Measurements from ENCODE around the gene TMEM19.
A peak's percentile ranks its signal among the peaks of the same experiment; 100 is the strongest.
"Not testable (repeated sequence)": the region's sequence is repeated elsewhere in the genome, so short reads cannot be mapped to it uniquely, and the experiment has no call there.

The TMEM19 gene

DNA sequence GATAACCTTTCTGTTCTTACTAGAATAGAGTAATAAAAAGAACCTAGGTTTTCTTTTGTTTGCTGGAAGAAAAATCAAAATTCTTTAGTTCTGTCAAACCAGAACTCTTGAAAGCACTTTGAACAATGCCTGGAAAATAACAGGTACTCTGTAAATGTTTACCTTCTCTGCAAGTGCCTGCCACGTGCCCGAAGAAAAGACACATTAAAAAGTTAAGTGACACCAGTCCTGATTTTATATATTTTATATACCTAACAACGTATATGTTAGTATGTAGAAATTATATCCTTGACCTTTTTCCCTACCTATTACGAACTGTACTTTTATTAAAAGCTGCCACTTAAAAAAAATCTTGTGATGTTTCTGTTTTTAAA lies 20.8 kb upstream of the TMEM19 start:
- H3K9me3 ChIP-seq (ENCODE audit: insufficient read depth, low read depth, low read length), result no peaks in the 10 kb centered on the region
- WGBS, result 0% methylated on average over 2 of the region's 4 CpGs
- peaks cover 16% of the 10 kb centered on the region for H3K4me1 ChIP-seq (ENCODE audit: insufficient read depth, low read length)
- H3K4me3 ChIP-seq (ENCODE audit: low read length), result peak overlapping the region; percentile 83
- H3K27me3 ChIP-seq (ENCODE audit: insufficient read depth, low read length), result no peaks in the 10 kb centered on the region
- H3K9ac ChIP-seq (ENCODE audit: low read depth, low read length), result peak overlapping the region; percentile 94
- peaks cover 5% of the 10 kb centered on the region for H3K36me3 ChIP-seq (ENCODE audit: insufficient read depth, low read length)
- no peak overlapping the region for H3K27ac ChIP-seq (ENCODE audit: low read depth, low read length)

DNA sequence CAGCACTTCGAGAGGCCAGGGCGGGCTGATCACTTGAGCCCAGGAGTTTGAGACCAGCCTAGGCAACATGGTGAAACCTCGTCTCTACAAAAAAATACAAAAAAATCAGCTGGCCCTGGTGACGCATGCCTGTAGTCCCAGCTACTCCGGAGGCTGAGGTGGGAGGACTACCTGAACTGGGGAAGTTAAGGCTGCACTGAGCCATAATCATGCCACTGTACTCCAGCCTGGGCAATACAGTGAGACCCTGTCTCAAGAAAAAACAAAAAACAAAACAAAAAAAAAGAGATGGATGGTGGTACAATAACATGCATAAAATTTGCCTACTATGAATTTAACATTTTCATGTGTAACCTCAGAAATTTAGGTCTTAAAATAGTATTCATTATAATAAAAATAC lies 19.6 kb upstream of the TMEM19 start:
- H3K27me3 ChIP-seq (ENCODE audit: insufficient read depth, low read length), result no peaks in the 10 kb centered on the region
- no peaks in the 10 kb centered on the region for H3K36me3 ChIP-seq (ENCODE audit: insufficient read depth, low read length)
- peaks cover 16% of the 10 kb centered on the region for H3K4me1 ChIP-seq (ENCODE audit: insufficient read depth, low read length)
- H3K9me3 ChIP-seq (ENCODE audit: insufficient read depth, low read depth, low read length), result no peaks in the 10 kb centered on the region
- 0 out of 2 replicates have a peak overlapping the region, but pooled peaks have one; percentile 83 for H3K4me3 ChIP-seq (ENCODE audit: low read length)
- no peak overlapping the region for H3K9ac ChIP-seq (ENCODE audit: low read depth, low read length)
- 96% methylated on average over 5 of the region's 5 CpGs for WGBS
- H3K27ac ChIP-seq (ENCODE audit: low read depth, low read length), result no peak overlapping the region

DNA sequence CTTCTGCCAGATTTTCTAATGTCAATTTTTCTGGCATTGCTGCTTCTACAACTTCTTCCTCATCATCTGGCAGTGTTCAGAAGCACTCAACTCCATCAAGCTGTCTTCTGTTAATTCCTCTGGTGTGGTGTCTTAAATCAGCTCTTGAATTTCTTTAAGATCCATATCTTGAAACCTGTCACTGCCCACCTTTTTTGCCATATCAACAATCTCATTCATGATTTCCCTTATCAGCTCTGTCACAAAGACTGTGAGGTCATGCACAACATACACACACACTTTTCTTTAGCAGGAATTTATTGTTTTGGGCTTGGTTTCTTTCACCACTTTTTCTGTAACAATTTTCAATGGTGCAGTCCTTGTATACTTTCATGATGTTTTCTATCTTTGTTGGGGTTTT lies 14.6 kb upstream of the TMEM19 start:
- no peaks in the 10 kb centered on the region for H3K4me1 ChIP-seq (ENCODE audit: insufficient read depth, low read length)
- H3K27me3 ChIP-seq (ENCODE audit: insufficient read depth, low read length), result no peaks in the 10 kb centered on the region
- H3K27ac ChIP-seq (ENCODE audit: low read depth, low read length), result no peak overlapping the region
- no peak overlapping the region for H3K9ac ChIP-seq (ENCODE audit: low read depth, low read length)
- no peaks in the 10 kb centered on the region for H3K9me3 ChIP-seq (ENCODE audit: insufficient read depth, low read depth, low read length)
- no peak overlapping the region for H3K4me3 ChIP-seq (ENCODE audit: low read length)
- H3K36me3 ChIP-seq (ENCODE audit: insufficient read depth, low read length), result no peaks in the 10 kb centered on the region

DNA sequence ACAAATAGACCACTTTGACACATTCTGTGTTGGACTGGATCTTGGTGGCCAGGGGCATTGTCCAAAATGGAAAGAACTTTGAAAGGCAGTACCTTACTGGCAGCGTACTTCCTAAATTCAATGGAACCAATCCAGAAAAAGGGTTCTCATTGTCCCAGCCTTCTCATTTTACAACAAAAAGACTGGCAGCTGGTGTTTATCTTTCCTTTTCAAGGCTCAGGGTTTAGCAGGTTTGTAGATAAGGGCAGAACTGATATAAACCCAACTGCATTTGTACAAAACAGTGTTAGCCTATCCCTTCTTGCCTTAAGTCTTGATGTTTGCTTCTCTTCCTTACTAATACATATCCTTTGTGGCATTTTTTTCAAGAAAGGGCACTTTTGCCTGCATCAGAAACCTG lies 14.1 kb upstream of the TMEM19 start:
- Histone ChIP-seq H3K9me3 (ENCODE audit: insufficient read depth, low read depth, low read length) (no peaks in the 10 kb centered on the region), H3K36me3 (ENCODE audit: insufficient read depth, low read length) (no peaks in the 10 kb centered on the region), H3K4me3 (ENCODE audit: low read length) (no peak overlapping the region), H3K27ac (ENCODE audit: low read depth, low read length) (no peak overlapping the region), H3K27me3 (ENCODE audit: insufficient read depth, low read length) (no peaks in the 10 kb centered on the region), H3K9ac (ENCODE audit: low read depth, low read length) (no peak overlapping the region), H3K4me1 (ENCODE audit: insufficient read depth, low read length) (no peaks in the 10 kb centered on the region)
- WGBS, result 86% methylated on average over 1 of the region's 1 CpG

DNA sequence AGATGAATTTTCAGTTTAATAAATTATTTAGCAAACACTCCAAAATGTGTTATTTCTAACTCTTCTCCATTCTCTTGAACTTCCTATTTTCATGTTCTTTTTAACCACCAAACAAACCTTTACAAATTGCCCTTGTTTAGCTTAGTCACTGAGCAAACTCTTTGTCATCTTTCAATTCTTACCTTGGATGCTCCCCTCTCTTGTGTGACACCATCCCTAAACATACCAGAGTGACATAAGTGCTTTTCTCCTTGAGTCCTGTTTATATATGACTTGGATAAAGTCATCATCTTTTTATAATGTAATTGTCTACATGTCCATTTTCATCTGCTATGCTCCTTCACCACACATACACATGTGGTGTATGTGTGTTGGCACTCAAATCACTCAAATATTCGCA lies 3.4 kb upstream of the TMEM19 start:
- no peaks in the 10 kb centered on the region for H3K27me3 ChIP-seq (ENCODE audit: insufficient read depth, low read length)
- H3K4me3 ChIP-seq (ENCODE audit: low read length), result no peak overlapping the region
- WGBS, result no CpG with 5 or more reads among the region's 1 CpG
- no peaks in the 10 kb centered on the region for H3K36me3 ChIP-seq (ENCODE audit: insufficient read depth, low read length)
- H3K9ac ChIP-seq (ENCODE audit: low read depth, low read length), result no peak overlapping the region
- peaks cover 3% of the 10 kb centered on the region; the same call in 1 of the 2 replicates for H3K4me1 ChIP-seq (ENCODE audit: insufficient read depth, low read length)
- no peaks in the 10 kb centered on the region for H3K9me3 ChIP-seq (ENCODE audit: insufficient read depth, low read depth, low read length)
- H3K27ac ChIP-seq (ENCODE audit: low read depth, low read length), result no peak overlapping the region

DNA sequence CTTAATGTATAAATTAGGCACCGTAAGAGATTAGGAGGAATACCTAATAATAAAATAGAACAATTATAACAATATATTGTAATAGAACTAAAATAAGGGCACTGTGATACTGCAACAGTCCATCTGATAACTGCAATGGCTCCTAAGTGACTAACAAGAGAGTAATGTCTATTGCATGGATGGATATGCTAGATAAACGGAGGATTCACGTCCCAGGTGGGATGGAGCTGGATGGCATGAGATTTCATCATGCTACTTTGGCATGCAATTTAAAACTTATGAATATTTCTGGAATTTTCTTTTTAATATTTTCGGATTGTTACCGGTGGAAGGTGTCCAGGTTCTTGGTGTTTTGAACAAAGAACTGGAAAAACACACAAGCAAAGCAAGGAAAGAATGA lies 2.2 kb upstream of the TMEM19 start:
- H3K4me3 ChIP-seq (ENCODE audit: low read length), result no peak overlapping the region
- no peaks in the 10 kb centered on the region for H3K9me3 ChIP-seq (ENCODE audit: insufficient read depth, low read depth, low read length)
- WGBS, result 93% methylated on average over 4 of the region's 5 CpGs
- H3K4me1 ChIP-seq (ENCODE audit: insufficient read depth, low read length), result peaks cover 3% of the 10 kb centered on the region; the same call in 1 of the 2 replicates
- H3K27me3 ChIP-seq (ENCODE audit: insufficient read depth, low read length), result no peaks in the 10 kb centered on the region
- no peak overlapping the region for H3K27ac ChIP-seq (ENCODE audit: low read depth, low read length)
- H3K36me3 ChIP-seq (ENCODE audit: insufficient read depth, low read length), result no peaks in the 10 kb centered on the region
- no peak overlapping the region for H3K9ac ChIP-seq (ENCODE audit: low read depth, low read length)

DNA sequence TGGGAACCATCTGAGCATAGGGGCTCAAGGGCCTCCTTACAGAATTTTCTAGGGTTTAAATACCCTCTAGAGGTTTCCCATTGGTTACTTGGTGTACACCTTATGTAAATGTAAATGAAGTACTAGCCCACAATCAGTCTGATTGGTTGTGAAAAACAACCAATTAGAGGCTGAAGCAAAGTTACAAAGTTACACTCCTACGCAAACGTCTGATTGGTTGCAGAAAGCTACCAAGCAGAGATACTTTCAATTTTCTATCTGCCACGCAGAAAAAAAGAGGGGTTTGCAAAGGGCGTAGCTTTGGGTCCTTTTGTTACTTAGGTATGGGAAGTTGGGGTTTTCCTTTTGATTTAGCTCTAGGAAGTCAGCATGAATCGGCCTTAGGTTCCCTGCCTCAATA lies 1.8 kb upstream of the TMEM19 start:
- H3K9me3 ChIP-seq (ENCODE audit: insufficient read depth, low read depth, low read length), result no peaks in the 10 kb centered on the region
- peaks cover 3% of the 10 kb centered on the region; the same call in 1 of the 2 replicates for H3K4me1 ChIP-seq (ENCODE audit: insufficient read depth, low read length)
- no peak overlapping the region for H3K9ac ChIP-seq (ENCODE audit: low read depth, low read length)
- no peaks in the 10 kb centered on the region for H3K36me3 ChIP-seq (ENCODE audit: insufficient read depth, low read length)
- no peak overlapping the region for H3K27ac ChIP-seq (ENCODE audit: low read depth, low read length)
- no peaks in the 10 kb centered on the region for H3K27me3 ChIP-seq (ENCODE audit: insufficient read depth, low read length)
- 93% methylated on average over 5 of the region's 5 CpGs for WGBS
- no peak overlapping the region for H3K4me3 ChIP-seq (ENCODE audit: low read length)

DNA sequence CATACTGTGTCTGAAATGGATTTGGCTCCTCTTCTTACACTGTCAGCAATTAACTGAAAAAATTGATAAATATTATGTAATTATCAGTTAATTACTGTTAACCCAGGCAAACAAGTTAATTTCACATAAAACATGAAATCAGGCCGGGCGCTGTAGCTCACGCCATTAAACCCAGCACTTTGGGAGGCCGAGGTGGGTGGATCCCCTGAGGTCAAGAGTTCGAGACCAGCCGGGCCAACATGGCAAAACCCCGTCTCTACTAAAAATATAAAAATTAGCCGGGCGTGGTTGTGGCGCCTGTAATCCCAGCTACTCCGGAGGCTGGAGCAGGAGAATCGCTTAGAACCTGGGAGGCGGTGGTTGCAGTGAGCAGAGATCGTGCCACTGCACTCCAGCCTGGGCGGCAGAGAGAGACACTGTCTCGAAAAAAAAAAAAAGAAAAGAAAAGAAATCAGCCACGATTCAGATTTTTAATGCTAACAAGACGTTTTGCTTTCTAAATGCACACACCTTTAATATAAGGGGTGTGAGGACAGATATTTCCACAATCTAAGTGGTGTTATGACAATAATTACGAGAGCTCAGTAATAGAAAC lies 473 bp upstream of the TMEM19 start:
- no peaks in the 10 kb centered on the region for H3K36me3 ChIP-seq (ENCODE audit: insufficient read depth, low read length)
- H3K27ac ChIP-seq (ENCODE audit: low read depth, low read length), result peak overlapping the region; percentile 92
- H3K27me3 ChIP-seq (ENCODE audit: insufficient read depth, low read length), result no peaks in the 10 kb centered on the region
- peaks cover 3% of the 10 kb centered on the region; the same call in 1 of the 2 replicates for H3K4me1 ChIP-seq (ENCODE audit: insufficient read depth, low read length)
- peak overlapping the region; percentile 87 for H3K9ac ChIP-seq (ENCODE audit: low read depth, low read length)
- WGBS, result 89% methylated on average over 17 of the region's 19 CpGs
- H3K9me3 ChIP-seq (ENCODE audit: insufficient read depth, low read depth, low read length), result no peaks in the 10 kb centered on the region
- H3K4me3 ChIP-seq (ENCODE audit: low read length), result peak overlapping the region; percentile 68

DNA sequence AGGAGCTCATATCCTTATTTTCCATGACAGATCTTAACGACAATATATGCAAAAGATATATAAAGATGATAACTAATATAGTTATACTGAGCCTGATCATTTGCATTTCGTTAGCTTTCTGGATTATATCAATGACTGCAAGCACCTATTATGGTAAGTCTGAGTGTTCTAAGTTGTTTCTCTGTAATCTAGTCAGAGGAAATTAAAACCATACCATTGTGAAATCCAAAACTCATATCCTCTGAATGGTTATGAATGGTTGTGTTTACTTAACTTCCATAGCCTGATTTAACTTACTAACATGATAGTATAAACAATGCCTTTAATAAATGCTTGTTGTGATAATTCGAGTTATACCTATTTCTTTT lies 760 bp downstream of the TMEM19 start:
- H3K36me3 ChIP-seq (ENCODE audit: insufficient read depth, low read length), result no peaks in the 10 kb centered on the region
- no peaks in the 10 kb centered on the region for H3K9me3 ChIP-seq (ENCODE audit: insufficient read depth, low read depth, low read length)
- H3K27me3 ChIP-seq (ENCODE audit: insufficient read depth, low read length), result no peaks in the 10 kb centered on the region
- H3K4me3 ChIP-seq (ENCODE audit: low read length), result peak overlapping the region; percentile 68
- H3K27ac ChIP-seq (ENCODE audit: low read depth, low read length), result no peak overlapping the region
- H3K9ac ChIP-seq (ENCODE audit: low read depth, low read length), result peak overlapping the region; percentile 87
- no CpG with 5 or more reads among the region's 3 CpGs for WGBS
- peaks cover 3% of the 10 kb centered on the region; the same call in 1 of the 2 replicates for H3K4me1 ChIP-seq (ENCODE audit: insufficient read depth, low read length)

DNA sequence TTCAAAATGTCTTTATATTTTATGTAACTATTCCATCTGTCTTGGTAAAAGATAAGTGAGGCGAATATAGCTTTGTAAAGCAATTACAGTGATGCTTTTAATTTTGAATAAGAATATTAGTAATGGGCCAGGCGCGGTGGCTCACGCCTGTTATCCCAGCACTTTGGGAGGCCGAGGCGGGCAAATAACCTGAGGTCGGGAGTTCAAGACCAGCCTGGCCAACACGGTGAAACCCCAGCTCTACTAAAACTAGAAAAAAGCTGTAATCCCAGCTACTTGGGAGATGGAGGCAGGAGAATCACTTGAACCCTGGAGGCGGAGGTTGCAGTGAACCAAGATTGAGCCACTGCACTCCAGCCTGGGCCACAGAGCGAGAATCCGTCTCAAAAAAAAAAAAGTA lies 1.3 kb downstream of the TMEM19 start:
- peak overlapping the region; percentile 68 for H3K4me3 ChIP-seq (ENCODE audit: low read length)
- 93% methylated on average over 11 of the region's 11 CpGs for WGBS
- H3K9ac ChIP-seq (ENCODE audit: low read depth, low read length); H3K4me1 ChIP-seq (ENCODE audit: insufficient read depth, low read length); H3K27me3 ChIP-seq (ENCODE audit: insufficient read depth, low read length); H3K9me3 ChIP-seq (ENCODE audit: insufficient read depth, low read depth, low read length); H3K27ac ChIP-seq (ENCODE audit: low read depth, low read length); H3K36me3 ChIP-seq (ENCODE audit: insufficient read depth, low read length): not testable (repeated sequence)

DNA sequence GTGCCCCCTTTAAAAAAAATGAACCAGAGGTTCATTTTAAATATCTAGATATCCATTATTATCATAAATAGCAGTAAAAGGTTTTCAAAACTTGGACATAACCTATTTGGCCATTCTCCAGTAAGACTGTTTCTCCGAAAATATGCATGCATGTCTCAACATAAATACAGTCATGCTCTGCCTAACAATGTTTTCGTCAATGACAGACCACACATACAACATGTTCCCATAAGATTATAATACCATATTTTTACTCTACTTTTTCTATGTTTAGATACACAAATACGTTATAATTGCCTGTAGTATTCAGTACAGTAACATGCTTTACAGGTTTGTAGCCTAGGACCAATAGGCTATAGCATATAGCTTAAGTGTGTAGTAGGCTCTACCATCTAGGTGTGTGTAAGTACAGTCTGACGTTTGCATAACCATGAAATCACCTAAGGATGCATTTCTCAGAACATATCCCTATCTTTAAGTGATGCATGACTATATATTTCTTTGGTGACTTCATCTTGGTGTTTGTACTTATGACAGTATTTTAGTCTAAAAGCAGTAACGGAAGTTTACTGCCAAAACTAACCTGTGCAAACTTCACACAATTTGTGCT lies 3.2 kb downstream of the TMEM19 start:
- no peaks in the 10 kb centered on the region for H3K9me3 ChIP-seq (ENCODE audit: insufficient read depth, low read depth, low read length)
- no peak overlapping the region for H3K4me3 ChIP-seq (ENCODE audit: low read length)
- 92% methylated on average over 4 of the region's 5 CpGs for WGBS
- H3K27ac ChIP-seq (ENCODE audit: low read depth, low read length), result no peak overlapping the region
- no peaks in the 10 kb centered on the region for H3K27me3 ChIP-seq (ENCODE audit: insufficient read depth, low read length)
- no peaks in the 10 kb centered on the region for H3K36me3 ChIP-seq (ENCODE audit: insufficient read depth, low read length)
- H3K9ac ChIP-seq (ENCODE audit: low read depth, low read length), result no peak overlapping the region
- peaks cover 3% of the 10 kb centered on the region; the same call in 1 of the 2 replicates for H3K4me1 ChIP-seq (ENCODE audit: insufficient read depth, low read length)

Measured in HUES64 (cell line).